Caco-2 (cell line): ENCODE data around the gene DLX6. TPM values are rescaled to one million over a fixed set of nuclear protein-coding genes. Genes with fewer than 3 reads are reported as not detected.

Experiments
- BruUV-seq: library from RNA; stranded (reverse); fragments of 400-500 nt; replicated peaks from 2 replicates; lab custom pipeline; 2021; lab: Mats Ljungman, UMichigan
- CTCF ChIA-PET: fragments of 300-600 bp; sonication (Branson Sonifier 250); formaldehyde crosslinking; loops from one replicate; lab custom pipeline; 2022; ENCODE audit warnings: antibody characterized with exemption; lab: Charles Lee
- POLR2A ChIA-PET: fragments of 300-600 bp; sonication (Branson Sonifier 250); formaldehyde crosslinking; loops from one replicate; lab custom pipeline; 2022; ENCODE audit warnings: antibody characterized with exemption; lab: Charles Lee
- DNase-seq, 2 experiments: peaks; one replicate each; pipeline versions ENCODE4 v3.0.0 to v3.0.0-alpha.2; 2020 to 2022
- H3K27me3 ChIP-seq: replicated peaks from 2 replicates; pipeline ENCODE4 v1.6.0; 2011; ENCODE audit warnings: low read length; ENCODE audit not compliant: control insufficient read depth, insufficient read depth
- H3K36me3 ChIP-seq: 2 replicates; pipeline ENCODE4 v1.5.1; 2011; ENCODE audit warnings: low read length; ENCODE audit not compliant: control insufficient read depth, insufficient read depth
- H3K4me1 ChIP-seq: fragments of 250-450 bp; sonication (Bioruptor Pico); 2 replicates; pipeline ENCODE4 v1.5.1; 2020; ENCODE audit warnings: mild to moderate bottlenecking
- H3K4me3 ChIP-seq: 2 replicates; pipeline ENCODE4 v1.5.1; 2011; ENCODE audit warnings: low read depth, mild to moderate bottlenecking, control low read depth, low read length
- H3K9me3 ChIP-seq: fragments of 250-450 bp; sonication (Bioruptor Pico); 2 replicates; pipeline ENCODE4 v1.5.1; 2020; ENCODE audit warnings: mild to moderate bottlenecking, moderate library complexity
- H3K27ac Mint-ChIP-seq: one replicate; pipeline ENCODE4 v1.8.0; 2022; ENCODE audit warnings: mixed read lengths; ENCODE audit not compliant: unreplicated experiment
- H3K27me3 Mint-ChIP-seq: one replicate; pipeline ENCODE4 v1.8.0; 2022; ENCODE audit warnings: mixed read lengths; ENCODE audit not compliant: insufficient read depth, unreplicated experiment
- H3K36me3 Mint-ChIP-seq: one replicate; pipeline ENCODE4 v1.8.0; 2022; ENCODE audit warnings: mild to moderate bottlenecking, mixed read lengths; ENCODE audit not compliant: insufficient read depth, unreplicated experiment
- H3K4me1 Mint-ChIP-seq: one replicate; pipeline ENCODE4 v1.8.0; 2022; ENCODE audit warnings: low read depth, mixed read lengths; ENCODE audit not compliant: unreplicated experiment
- H3K4me3 Mint-ChIP-seq: one replicate; pipeline ENCODE4 v1.8.0; 2022; ENCODE audit warnings: mild to moderate bottlenecking, moderate library complexity, mixed read lengths; ENCODE audit not compliant: unreplicated experiment
- H3K9me3 Mint-ChIP-seq: one replicate; pipeline ENCODE4 v1.8.0; 2022; ENCODE audit warnings: mixed read lengths; ENCODE audit not compliant: unreplicated experiment
- CTCF ChIP-seq, 2 experiments: fragments of 200-600 bp in 1 of 2; IDR thresholded peaks; 1 replicate in 1 of 2; 2 replicates in 1 of 2; pipeline versions ENCODE4 v1.5.1 to v1.8.0; 2011 to 2022; ENCODE audit warnings: antibody characterized with exemption in 1 of 2, control low read depth in 1 of 2, inconsistent platforms in 1 of 2, low read depth in 1 of 2, low read length in 1 of 2, mild to moderate bottlenecking in 1 of 2, moderate library complexity in 1 of 2; ENCODE audit not compliant: insufficient read depth in 1 of 2, severe bottlenecking in 1 of 2, unreplicated experiment in 1 of 2
- intact Hi-C: fragments of 100-400 bp; cut with micrococcal nuclease; formaldehyde crosslinking; loops from one replicate; pipeline ENCODE4 v1.10.0; 2022; ENCODE audit not compliant: unreplicated experiment
- total RNA-seq: library from RNA; stranded (reverse); gene quantifications from 2 replicates; pipeline ENCODE4 v1.2.3, GENCODE V29; 2022

DLX6 gene
- total RNA-seq, 1 experiment from 2014 or later, result 3.5 TPM

GRCh38 chr7:97013134-97013844 lies 7.9 kb downstream of the DLX6 start:
- Histone ChIP-seq H3K4me3 (no peak overlapping the region), H3K27me3 (no peaks in the 10 kb centered on the region; the same call in 1 of the 2 replicates), H3K4me1 (no peaks in the 10 kb centered on the region), H3K9me3 (no peaks in the 10 kb centered on the region), H3K36me3 (no peaks in the 10 kb centered on the region)
- TF ChIP-seq CTCF (IDR thresholded peaks at IDR 0.05; ENCODE audit: insufficient read depth in 1 of 2, low read depth in 1 of 2, low read length in 1 of 2, severe bottlenecking in 1 of 2, unreplicated experiment in 1 of 2), result no peak
- H3K4me1 Mint-ChIP-seq, result no peaks in the 10 kb centered on the region
- POLR2A ChIA-PET, result no interaction called here
- no peak overlapping the region for H3K4me3 Mint-ChIP-seq
- no peaks in the 10 kb centered on the region for H3K9me3 Mint-ChIP-seq
- H3K27ac Mint-ChIP-seq, result no peak overlapping the region
- peaks cover 8% of the 10 kb centered on the region for H3K36me3 Mint-ChIP-seq
- no TSS peak for BruUV-seq
- intact Hi-C loops, result no loop called here
- no peak for DNase-seq
- CTCF ChIA-PET, result no interaction called here
- peaks cover 24% of the 10 kb centered on the region for H3K27me3 Mint-ChIP-seq

- DNase-seq, result no peak
- H3K27ac Mint-ChIP-seq, result no peak overlapping the region
- peaks cover 8% of the 10 kb centered on the region for H3K36me3 Mint-ChIP-seq
- Histone ChIP-seq H3K4me3 (no peak overlapping the region), H3K4me1 (no peaks in the 10 kb centered on the region), H3K27me3 (no peaks in the 10 kb centered on the region; the same call in 1 of the 2 replicates), H3K9me3 (no peaks in the 10 kb centered on the region), H3K36me3 (no peaks in the 10 kb centered on the region)
- no peak overlapping the region for H3K4me3 Mint-ChIP-seq
- H3K4me1 Mint-ChIP-seq, result no peaks in the 10 kb centered on the region
- H3K9me3 Mint-ChIP-seq, result no peaks in the 10 kb centered on the region
- H3K27me3 Mint-ChIP-seq, result peaks cover 25% of the 10 kb centered on the region
- TF ChIP-seq CTCF (IDR thresholded peaks at IDR 0.05; ENCODE audit: insufficient read depth in 1 of 2, low read depth in 1 of 2, low read length in 1 of 2, severe bottlenecking in 1 of 2, unreplicated experiment in 1 of 2), result no peak
- ChIA-PET POLR2A (no interaction called here), CTCF (no interaction called here)
- intact Hi-C loops, result no loop called here
- no TSS peak for BruUV-seq
These were observed 8.4 kb downstream of the DLX6 start for GRCh38 chr7:97013845-97014134.

GRCh38 chr7:97014145-97014750 lies 8.9 kb downstream of the DLX6 start:
- Mint-ChIP-seq H3K4me3 (no peak overlapping the region), H3K27ac (no peak overlapping the region), H3K9me3 (no peaks in the 10 kb centered on the region), H3K36me3 (peaks cover 8% of the 10 kb centered on the region), H3K4me1 (no peaks in the 10 kb centered on the region), H3K27me3 (peaks cover 26% of the 10 kb centered on the region)
- Histone ChIP-seq H3K27me3 (no peaks in the 10 kb centered on the region; the same call in 1 of the 2 replicates), H3K4me1 (no peaks in the 10 kb centered on the region), H3K36me3 (no peaks in the 10 kb centered on the region), H3K4me3 (no peak overlapping the region), H3K9me3 (no peaks in the 10 kb centered on the region)
- intact Hi-C loops, result no loop called here
- ChIA-PET POLR2A (no interaction called here), CTCF (no interaction called here)
- DNase-seq, result no peak
- no peak for TF ChIP-seq CTCF (IDR thresholded peaks at IDR 0.05; ENCODE audit: insufficient read depth in 1 of 2, low read depth in 1 of 2, low read length in 1 of 2, severe bottlenecking in 1 of 2, unreplicated experiment in 1 of 2)
- no TSS peak for BruUV-seq
